ENCODE results near the gene DAB2IP. TPM values are rescaled to one million over a fixed set of nuclear protein-coding genes. Genes with fewer than 3 reads are reported as not detected.

Gene DAB2IP
- total RNA-seq, 4 donors from 2014 or later, result 35.2 to 56.4 (median 51.4) TPM

DNA sequence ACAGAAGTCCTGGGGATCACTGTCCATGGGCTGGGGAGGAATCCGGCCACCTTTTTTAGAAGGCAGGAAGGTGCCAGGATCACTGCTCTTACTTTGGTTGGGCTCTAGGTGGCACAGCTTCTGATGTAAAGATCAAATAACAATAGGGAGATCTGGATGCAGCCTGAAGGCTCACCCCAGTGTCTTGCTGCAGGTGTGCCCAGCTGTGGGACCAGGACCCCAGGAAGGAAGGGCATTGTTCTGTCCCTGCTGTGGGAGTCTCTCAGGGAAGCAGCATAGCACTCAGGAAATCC, 69.6 kb downstream of the DAB2IP start:
- H3K9me3 ChIP-seq, result no peaks in the 10 kb centered on the region
- H3K27me3 ChIP-seq, result no peaks in the 10 kb centered on the region
- peak overlapping the region in 3 of 4 donors; percentile 32 to 64 (median 61) for H3K27ac ChIP-seq
- TF ChIP-seq EP300 (IDR thresholded peaks at IDR 0.05), result no peak
- no peak for TF ChIP-seq POLR2A (IDR thresholded peaks at IDR 0.05)
- TF ChIP-seq, protein P1, sequence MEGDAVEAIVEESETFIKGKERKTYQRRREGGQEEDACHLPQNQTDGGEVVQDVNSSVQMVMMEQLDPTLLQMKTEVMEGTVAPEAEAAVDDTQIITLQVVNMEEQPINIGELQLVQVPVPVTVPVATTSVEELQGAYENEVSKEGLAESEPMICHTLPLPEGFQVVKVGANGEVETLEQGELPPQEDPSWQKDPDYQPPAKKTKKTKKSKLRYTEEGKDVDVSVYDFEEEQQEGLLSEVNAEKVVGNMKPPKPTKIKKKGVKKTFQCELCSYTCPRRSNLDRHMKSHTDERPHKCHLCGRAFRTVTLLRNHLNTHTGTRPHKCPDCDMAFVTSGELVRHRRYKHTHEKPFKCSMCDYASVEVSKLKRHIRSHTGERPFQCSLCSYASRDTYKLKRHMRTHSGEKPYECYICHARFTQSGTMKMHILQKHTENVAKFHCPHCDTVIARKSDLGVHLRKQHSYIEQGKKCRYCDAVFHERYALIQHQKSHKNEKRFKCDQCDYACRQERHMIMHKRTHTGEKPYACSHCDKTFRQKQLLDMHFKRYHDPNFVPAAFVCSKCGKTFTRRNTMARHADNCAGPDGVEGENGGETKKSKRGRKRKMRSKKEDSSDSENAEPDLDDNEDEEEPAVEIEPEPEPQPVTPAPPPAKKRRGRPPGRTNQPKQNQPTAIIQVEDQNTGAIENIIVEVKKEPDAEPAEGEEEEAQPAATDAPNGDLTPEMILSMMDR (IDR thresholded peaks at IDR 0.05), result no peak
- no peaks in the 10 kb centered on the region for H3K36me3 ChIP-seq
- peaks cover 0 to 81% (median 47%) of the 10 kb centered on the region in 4 donors for H3K4me1 ChIP-seq
- DNase-seq (ENCODE audit: low spot score in 2 of 2), result no peak
- WGBS, 2 donors, result 71 to 100% methylated on average over 1 of the region's 1 CpG
- no peak overlapping the region for H3K4me3 ChIP-seq

DNA sequence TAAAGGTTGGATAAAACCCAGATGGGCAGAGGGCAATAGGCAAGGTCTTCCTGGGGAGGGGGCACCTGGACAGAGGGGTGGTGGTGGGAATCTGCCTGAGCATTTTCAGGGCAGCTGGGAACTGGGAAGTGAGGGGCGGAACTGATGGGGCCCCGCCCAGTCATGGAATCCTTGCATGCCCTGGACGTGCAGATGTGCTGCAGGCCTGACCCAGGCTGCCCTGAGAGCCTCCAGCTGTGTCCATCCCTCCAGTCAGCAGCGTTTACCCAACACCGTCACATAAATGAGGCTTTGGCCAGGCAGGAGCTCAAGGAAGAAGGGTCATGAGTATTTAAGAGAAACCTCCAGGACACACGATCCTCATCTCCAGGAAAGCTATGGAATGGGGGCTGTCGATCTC, 70.3 kb downstream of the DAB2IP start:
- 53 to 62% methylated on average over 7 of the region's 7 CpGs for WGBS, 2 donors
- H3K4me3 ChIP-seq, result no peak overlapping the region
- peak overlapping the region in 3 of 4 donors; percentile 32 to 61 (median 32) for H3K27ac ChIP-seq
- H3K4me1 ChIP-seq, result peaks cover 0 to 87% (median 47%) of the 10 kb centered on the region in 4 donors
- H3K36me3 ChIP-seq, result no peaks in the 10 kb centered on the region
- H3K9me3 ChIP-seq, result no peaks in the 10 kb centered on the region
- no peak for DNase-seq (ENCODE audit: low spot score in 2 of 2)
- TF ChIP-seq EP300 (IDR thresholded peaks at IDR 0.05), result no peak
- TF ChIP-seq POLR2A (IDR thresholded peaks at IDR 0.05), result no peak
- TF ChIP-seq, protein P1 (IDR thresholded peaks at IDR 0.05), result no peak
- H3K27me3 ChIP-seq, result no peaks in the 10 kb centered on the region

DNA sequence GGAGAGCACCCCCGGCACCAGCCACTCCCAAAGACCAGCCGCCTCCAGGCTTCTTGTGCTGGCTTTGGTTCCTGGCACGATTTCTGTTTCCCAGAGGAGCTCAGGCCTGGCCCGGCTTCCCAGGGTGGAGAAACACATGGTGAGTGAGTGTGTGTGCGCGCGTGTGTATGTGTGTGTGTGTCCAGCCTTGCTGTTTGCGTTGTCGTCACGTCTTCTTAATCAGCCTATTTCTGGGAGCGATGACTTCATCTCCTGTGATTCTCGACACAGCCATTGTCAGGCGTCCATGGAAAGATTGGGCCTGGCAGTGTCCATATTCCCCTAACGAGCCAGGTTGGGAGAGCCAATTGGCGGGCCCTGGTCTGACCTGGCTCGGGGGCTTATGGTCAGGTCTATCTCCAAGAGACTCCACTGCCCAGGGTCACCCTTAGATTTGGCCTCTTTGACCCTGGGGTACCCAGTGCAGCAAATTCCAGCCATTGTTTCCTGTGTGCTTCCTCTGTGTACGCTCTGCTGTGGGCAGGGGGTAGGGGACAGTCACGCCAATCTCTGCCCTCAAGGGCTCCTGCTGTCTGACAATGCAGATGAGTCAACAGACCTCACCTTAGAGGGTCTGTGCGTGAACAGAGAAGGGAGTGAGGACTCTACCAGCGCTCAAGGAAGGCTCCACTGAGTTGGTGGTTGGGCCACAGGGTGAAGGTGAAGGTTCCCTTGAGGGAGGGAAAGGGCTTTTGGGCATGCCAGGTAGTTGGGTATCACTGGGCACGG, 73.8 kb downstream of the DAB2IP start:
- WGBS, 2 donors, result 34 to 44% methylated on average over 15 to 20 of the region's 21 CpGs
- peaks cover 0 to 98% (median 60%) of the 10 kb centered on the region in 4 donors for H3K4me1 ChIP-seq
- DNase-seq (ENCODE audit: low spot score in 2 of 2), result peak; percentile 93 to 94
- no peaks in the 10 kb centered on the region for H3K27me3 ChIP-seq
- no peaks in the 10 kb centered on the region for H3K36me3 ChIP-seq
- no peak overlapping the region for H3K4me3 ChIP-seq
- H3K9me3 ChIP-seq, result no peaks in the 10 kb centered on the region
- peak overlapping the region; percentile 80 to 95 (median 94) for H3K27ac ChIP-seq
- TF ChIP-seq POLR2A (IDR thresholded peaks at IDR 0.05) (peak in 1 of 2 donors; percentile 52), EP300 (IDR thresholded peaks at IDR 0.05) (peak; percentile 92 to 98)
- TF ChIP-seq, protein P1 (IDR thresholded peaks at IDR 0.05), result no peak

DNA sequence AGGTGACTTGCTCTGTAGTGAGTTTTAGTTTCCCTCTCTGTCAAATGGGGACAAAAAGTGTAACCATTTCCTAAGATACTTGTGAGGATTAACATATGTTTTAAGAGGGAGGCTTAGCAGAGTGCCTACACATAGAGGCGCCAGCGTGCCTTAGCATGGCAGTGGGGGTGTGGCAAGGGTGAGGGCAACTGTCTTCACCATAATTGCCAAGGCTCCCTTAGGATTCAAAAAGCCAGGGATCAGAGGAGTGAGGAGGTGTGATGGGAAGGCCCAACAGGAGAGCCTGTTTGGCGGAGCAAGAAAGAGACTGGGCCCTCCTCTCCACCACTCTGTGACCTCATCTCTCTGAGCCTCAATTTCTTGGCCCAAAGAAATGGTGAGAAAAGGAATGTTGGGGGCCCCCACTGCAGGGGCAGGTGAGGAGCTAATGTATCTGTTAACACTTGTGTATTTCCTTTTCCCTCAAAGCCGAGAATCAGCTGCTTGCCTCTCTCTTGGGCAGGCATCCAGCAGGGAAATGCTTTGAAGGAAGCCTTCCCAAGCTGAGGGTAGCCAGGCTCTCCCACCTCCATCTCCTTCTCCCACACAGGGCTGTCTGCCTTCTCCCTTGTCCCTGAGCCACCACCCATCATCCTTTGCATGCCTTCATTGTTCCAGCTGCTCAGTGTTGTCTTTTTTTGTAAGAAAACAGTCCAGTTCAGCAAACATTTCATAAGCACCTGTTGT, 76.0 kb downstream of the DAB2IP start:
- Histone ChIP-seq H3K36me3 (no peaks in the 10 kb centered on the region), H3K4me1 (peaks cover 0 to 96% (median 58%) of the 10 kb centered on the region in 4 donors), H3K27ac (peak overlapping the region in 2 of 4 donors; percentile 93 to 94), H3K27me3 (no peaks in the 10 kb centered on the region), H3K4me3 (no peak overlapping the region), H3K9me3 (no peaks in the 10 kb centered on the region)
- TF ChIP-seq, protein P1 (IDR thresholded peaks at IDR 0.05), result no peak
- TF ChIP-seq EP300 (IDR thresholded peaks at IDR 0.05) (no peak), POLR2A (IDR thresholded peaks at IDR 0.05) (no peak)
- peak in 1 of 2 donors; percentile 33 for DNase-seq (ENCODE audit: low spot score in 2 of 2)
- WGBS, 2 donors, result 67 to 74% methylated on average over 4 of the region's 4 CpGs

DNA sequence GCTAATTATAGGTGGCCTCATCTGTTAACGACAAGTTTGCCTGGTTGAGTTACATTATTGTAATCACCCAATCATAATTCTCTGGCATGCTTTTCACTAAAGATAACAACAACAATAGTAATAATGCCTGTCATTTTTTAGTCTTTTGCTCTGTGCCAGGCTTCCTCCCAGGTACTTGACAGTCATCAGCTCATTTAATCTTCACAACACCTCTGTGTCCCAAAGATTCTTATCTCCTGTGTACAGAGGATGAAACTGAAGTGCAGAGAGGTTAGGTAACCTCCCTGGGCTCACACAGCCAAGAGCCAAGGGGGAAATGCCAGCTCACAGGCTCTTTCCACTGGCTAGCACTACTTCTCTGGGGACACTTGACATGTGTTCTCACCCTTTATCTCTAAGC, 77.5 kb downstream of the DAB2IP start:
- peaks cover 0 to 91% (median 53%) of the 10 kb centered on the region in 4 donors for H3K4me1 ChIP-seq

More for the DNA sequence above, 77.5 kb downstream of the DAB2IP start:
- no peak for DNase-seq (ENCODE audit: low spot score in 2 of 2)
- TF ChIP-seq, protein P1 (IDR thresholded peaks at IDR 0.05), result no peak
- TF ChIP-seq POLR2A (IDR thresholded peaks at IDR 0.05) (no peak), EP300 (IDR thresholded peaks at IDR 0.05) (no peak)
- H3K27ac ChIP-seq, result peak overlapping the region in 2 of 4 donors; percentile 4 to 37
- no peak overlapping the region for H3K4me3 ChIP-seq
- WGBS, 2 donors, result 65 to 68% methylated on average over 1 of the region's 1 CpG
- H3K36me3 ChIP-seq, result no peaks in the 10 kb centered on the region
- no peaks in the 10 kb centered on the region for H3K9me3 ChIP-seq
- no peaks in the 10 kb centered on the region for H3K27me3 ChIP-seq

All from tibial nerve (tissue), 4 donors.